Stimulated activated memory B cell treated with anti-CD40 and anti-IgM and Interleukin-4, amounts not matched to agents 10 μg/mL and 1 μg/mL and 100 μg/mL, for 72 hours (primary cell): ENCODE data around the gene FAM199X.
"Not testable (repeated sequence)": the region's sequence is repeated elsewhere in the genome, so short reads cannot be mapped to it uniquely, and the experiment has no call there.

Experiments used
- ATAC-seq: fragments of 150-1000 bp; cut with Tn5 transposase; 2 replicates; pipeline ENCODE4 v1.10.0; 2021
- H3K27ac Mint-ChIP-seq: one replicate; pipeline ENCODE4 v1.8.0; 2022; ENCODE audit warnings: mild to moderate bottlenecking, mixed read lengths
- H3K27me3 Mint-ChIP-seq: one replicate; pipeline ENCODE4 v1.8.0; 2022; ENCODE audit warnings: mixed read lengths
- H3K36me3 Mint-ChIP-seq: one replicate; pipeline ENCODE4 v1.8.0; 2022; ENCODE audit warnings: mixed read lengths
- H3K4me1 Mint-ChIP-seq: one replicate; pipeline ENCODE4 v1.8.0; 2022; ENCODE audit warnings: mixed read lengths
- H3K4me3 Mint-ChIP-seq: one replicate; pipeline ENCODE4 v1.8.0; 2022; ENCODE audit warnings: mild to moderate bottlenecking, moderate library complexity, mixed read lengths
- H3K9me3 Mint-ChIP-seq: one replicate; pipeline ENCODE4 v1.8.0; 2022; ENCODE audit warnings: mixed read lengths

The FAM199X gene

GRCh38 chrX:104166735-104167436 is 633 bp downstream of the FAM199X start:
- no peak for ATAC-seq
- Mint-ChIP-seq H3K27ac (peak overlapping the region; percentile 90), H3K36me3 (peaks cover 6% of the 10 kb centered on the region), H3K4me3 (peak overlapping the region; percentile 78), H3K4me1 (peaks cover 38% of the 10 kb centered on the region), H3K27me3 (no peaks in the 10 kb centered on the region), H3K9me3 (no peaks in the 10 kb centered on the region)

- H3K4me3 Mint-ChIP-seq: peak overlapping the region; percentile 78
- peaks cover 6% of the 10 kb centered on the region for H3K36me3 Mint-ChIP-seq
- no peaks in the 10 kb centered on the region for H3K9me3 Mint-ChIP-seq
- no peaks in the 10 kb centered on the region for H3K27me3 Mint-ChIP-seq
- H3K27ac Mint-ChIP-seq: no peak overlapping the region
- ATAC-seq: no peak
- H3K4me1 Mint-ChIP-seq: peaks cover 38% of the 10 kb centered on the region
These were observed 1.9 kb downstream of the FAM199X start for GRCh38 chrX:104168127-104168526.

- Mint-ChIP-seq H3K9me3 (no peaks in the 10 kb centered on the region), H3K36me3 (peaks cover 17% of the 10 kb centered on the region), H3K27me3 (no peaks in the 10 kb centered on the region), H3K4me1 (peaks cover 30% of the 10 kb centered on the region), H3K27ac (no peak overlapping the region), H3K4me3 (no peak overlapping the region)
- no peak for ATAC-seq
These were observed 5.9 kb downstream of the FAM199X start for GRCh38 chrX:104172121-104172520.

GRCh38 chrX:104172788-104173187 is 6.5 kb downstream of the FAM199X start:
- peaks cover 23% of the 10 kb centered on the region for H3K4me1 Mint-ChIP-seq
- H3K36me3 Mint-ChIP-seq: peaks cover 22% of the 10 kb centered on the region
- no peak for ATAC-seq
- H3K27me3 Mint-ChIP-seq: no peaks in the 10 kb centered on the region
- no peak overlapping the region for H3K27ac Mint-ChIP-seq
- H3K9me3 Mint-ChIP-seq: no peaks in the 10 kb centered on the region
- H3K4me3 Mint-ChIP-seq: no peak overlapping the region

- no peak overlapping the region for H3K4me3 Mint-ChIP-seq
- H3K9me3 Mint-ChIP-seq: no peaks in the 10 kb centered on the region
- no peak for ATAC-seq
- H3K27me3 Mint-ChIP-seq: no peaks in the 10 kb centered on the region
- H3K36me3 Mint-ChIP-seq: peaks cover 32% of the 10 kb centered on the region
- peaks cover 13% of the 10 kb centered on the region for H3K4me1 Mint-ChIP-seq
- no peak overlapping the region for H3K27ac Mint-ChIP-seq
These were observed 7.6 kb downstream of the FAM199X start for GRCh38 chrX:104173841-104174240.

GRCh38 chrX:104183685-104184084 is 17.4 kb downstream of the FAM199X start:
- peaks cover 9% of the 10 kb centered on the region for H3K36me3 Mint-ChIP-seq
- no peaks in the 10 kb centered on the region for H3K9me3 Mint-ChIP-seq
- ATAC-seq: no peak
- no peaks in the 10 kb centered on the region for H3K27me3 Mint-ChIP-seq
- no peak overlapping the region for H3K4me3 Mint-ChIP-seq
- peaks cover 7% of the 10 kb centered on the region for H3K4me1 Mint-ChIP-seq
- no peak overlapping the region for H3K27ac Mint-ChIP-seq

GRCh38 chrX:104187931-104188330 is 21.7 kb downstream of the FAM199X start:
- H3K36me3 Mint-ChIP-seq: peaks cover 6% of the 10 kb centered on the region
- no peak for ATAC-seq
- no peaks in the 10 kb centered on the region for H3K27me3 Mint-ChIP-seq
- no peak overlapping the region for H3K27ac Mint-ChIP-seq
- H3K9me3 Mint-ChIP-seq: no peaks in the 10 kb centered on the region
- no peak overlapping the region for H3K4me3 Mint-ChIP-seq
- H3K4me1 Mint-ChIP-seq: no peaks in the 10 kb centered on the region

- H3K27ac Mint-ChIP-seq: no peak overlapping the region
- H3K4me1 Mint-ChIP-seq: no peaks in the 10 kb centered on the region
- peaks cover 6% of the 10 kb centered on the region for H3K36me3 Mint-ChIP-seq
- ATAC-seq: no peak
- no peak overlapping the region for H3K4me3 Mint-ChIP-seq
- no peaks in the 10 kb centered on the region for H3K9me3 Mint-ChIP-seq
- H3K27me3 Mint-ChIP-seq: no peaks in the 10 kb centered on the region
These were observed 23.6 kb downstream of the FAM199X start for GRCh38 chrX:104189837-104190236.

- H3K27me3 Mint-ChIP-seq: no peaks in the 10 kb centered on the region
- ATAC-seq: no peak
- H3K36me3 Mint-ChIP-seq: peaks cover 6% of the 10 kb centered on the region
- H3K4me3 Mint-ChIP-seq: no peak overlapping the region
- no peak overlapping the region for H3K27ac Mint-ChIP-seq
- H3K9me3 Mint-ChIP-seq: no peaks in the 10 kb centered on the region
- H3K4me1 Mint-ChIP-seq: no peaks in the 10 kb centered on the region
These were observed 27.2 kb downstream of the FAM199X start for GRCh38 chrX:104193485-104193884.

GRCh38 chrX:104195013-104195412 is 28.8 kb downstream of the FAM199X start:
- Mint-ChIP-seq H3K36me3 (no peaks in the 10 kb centered on the region), H3K4me3 (no peak overlapping the region), H3K27me3 (no peaks in the 10 kb centered on the region), H3K4me1 (no peaks in the 10 kb centered on the region), H3K27ac (no peak overlapping the region), H3K9me3 (no peaks in the 10 kb centered on the region)
- no peak for ATAC-seq

GRCh38 chrX:104195489-104196084 is 29.3 kb downstream of the FAM199X start:
- no peak overlapping the region for H3K4me3 Mint-ChIP-seq
- no peaks in the 10 kb centered on the region for H3K36me3 Mint-ChIP-seq
- H3K27me3 Mint-ChIP-seq: no peaks in the 10 kb centered on the region
- no peaks in the 10 kb centered on the region for H3K9me3 Mint-ChIP-seq
- H3K4me1 Mint-ChIP-seq: no peaks in the 10 kb centered on the region
- ATAC-seq: no peak
- no peak overlapping the region for H3K27ac Mint-ChIP-seq

GRCh38 chrX:104205548-104205947 is 39.3 kb downstream of the FAM199X start:
- Mint-ChIP-seq H3K4me3 (no peak overlapping the region), H3K27me3 (no peaks in the 10 kb centered on the region), H3K27ac (no peak overlapping the region), H3K36me3 (no peaks in the 10 kb centered on the region), H3K4me1 (no peaks in the 10 kb centered on the region), H3K9me3 (no peaks in the 10 kb centered on the region)
- no peak for ATAC-seq

GRCh38 chrX:104211187-104211586 is 44.9 kb downstream of the FAM199X start:
- Mint-ChIP-seq H3K27me3 (peaks cover 2% of the 10 kb centered on the region), H3K9me3 (no peaks in the 10 kb centered on the region), H3K27ac (no peak overlapping the region), H3K4me3 (no peak overlapping the region), H3K36me3 (no peaks in the 10 kb centered on the region), H3K4me1 (no peaks in the 10 kb centered on the region)
- no peak for ATAC-seq

- ATAC-seq, H3K9me3 Mint-ChIP-seq, H3K4me1 Mint-ChIP-seq, H3K36me3 Mint-ChIP-seq, H3K4me3 Mint-ChIP-seq, H3K27me3 Mint-ChIP-seq, H3K27ac Mint-ChIP-seq: not testable (repeated sequence)
These were observed 63.8 kb downstream of the FAM199X start for GRCh38 chrX:104230060-104230459.
